CD4-positive, alpha-beta T cell treated with Interleukin-10 for 1 hour (primary cell): Measurements from ENCODE around the gene DZIP3.

ENCODE experiments used
- DNase-seq: peaks from one replicate; pipeline ENCODE4 v3.0.0-alpha.2; 2020

DZIP3 gene, protein sequence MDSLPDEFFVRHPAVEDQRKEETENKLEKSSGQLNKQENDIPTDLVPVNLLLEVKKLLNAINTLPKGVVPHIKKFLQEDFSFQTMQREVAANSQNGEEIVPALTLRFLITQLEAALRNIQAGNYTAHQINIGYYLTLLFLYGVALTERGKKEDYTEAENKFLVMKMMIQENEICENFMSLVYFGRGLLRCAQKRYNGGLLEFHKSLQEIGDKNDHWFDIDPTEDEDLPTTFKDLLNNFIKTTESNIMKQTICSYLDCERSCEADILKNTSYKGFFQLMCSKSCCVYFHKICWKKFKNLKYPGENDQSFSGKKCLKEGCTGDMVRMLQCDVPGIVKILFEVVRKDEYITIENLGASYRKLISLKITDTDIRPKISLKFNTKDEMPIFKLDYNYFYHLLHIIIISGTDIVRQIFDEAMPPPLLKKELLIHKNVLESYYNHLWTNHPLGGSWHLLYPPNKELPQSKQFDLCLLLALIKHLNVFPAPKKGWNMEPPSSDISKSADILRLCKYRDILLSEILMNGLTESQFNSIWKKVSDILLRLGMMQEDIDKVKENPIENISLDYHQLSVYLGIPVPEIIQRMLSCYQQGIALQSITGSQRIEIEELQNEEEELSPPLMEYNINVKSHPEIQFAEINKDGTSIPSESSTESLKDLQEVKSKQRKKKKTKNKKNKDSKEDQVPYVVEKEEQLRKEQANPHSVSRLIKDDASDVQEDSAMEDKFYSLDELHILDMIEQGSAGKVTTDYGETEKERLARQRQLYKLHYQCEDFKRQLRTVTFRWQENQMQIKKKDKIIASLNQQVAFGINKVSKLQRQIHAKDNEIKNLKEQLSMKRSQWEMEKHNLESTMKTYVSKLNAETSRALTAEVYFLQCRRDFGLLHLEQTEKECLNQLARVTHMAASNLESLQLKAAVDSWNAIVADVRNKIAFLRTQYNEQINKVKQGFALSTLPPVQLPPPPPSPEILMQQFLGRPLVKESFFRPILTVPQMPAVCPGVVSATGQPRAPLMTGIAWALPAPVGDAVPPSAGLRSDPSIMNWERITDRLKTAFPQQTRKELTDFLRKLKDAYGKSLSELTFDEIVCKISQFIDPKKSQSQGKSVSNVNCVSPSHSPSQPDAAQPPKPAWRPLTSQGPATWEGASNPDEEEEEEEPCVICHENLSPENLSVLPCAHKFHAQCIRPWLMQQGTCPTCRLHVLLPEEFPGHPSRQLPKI

DNA sequence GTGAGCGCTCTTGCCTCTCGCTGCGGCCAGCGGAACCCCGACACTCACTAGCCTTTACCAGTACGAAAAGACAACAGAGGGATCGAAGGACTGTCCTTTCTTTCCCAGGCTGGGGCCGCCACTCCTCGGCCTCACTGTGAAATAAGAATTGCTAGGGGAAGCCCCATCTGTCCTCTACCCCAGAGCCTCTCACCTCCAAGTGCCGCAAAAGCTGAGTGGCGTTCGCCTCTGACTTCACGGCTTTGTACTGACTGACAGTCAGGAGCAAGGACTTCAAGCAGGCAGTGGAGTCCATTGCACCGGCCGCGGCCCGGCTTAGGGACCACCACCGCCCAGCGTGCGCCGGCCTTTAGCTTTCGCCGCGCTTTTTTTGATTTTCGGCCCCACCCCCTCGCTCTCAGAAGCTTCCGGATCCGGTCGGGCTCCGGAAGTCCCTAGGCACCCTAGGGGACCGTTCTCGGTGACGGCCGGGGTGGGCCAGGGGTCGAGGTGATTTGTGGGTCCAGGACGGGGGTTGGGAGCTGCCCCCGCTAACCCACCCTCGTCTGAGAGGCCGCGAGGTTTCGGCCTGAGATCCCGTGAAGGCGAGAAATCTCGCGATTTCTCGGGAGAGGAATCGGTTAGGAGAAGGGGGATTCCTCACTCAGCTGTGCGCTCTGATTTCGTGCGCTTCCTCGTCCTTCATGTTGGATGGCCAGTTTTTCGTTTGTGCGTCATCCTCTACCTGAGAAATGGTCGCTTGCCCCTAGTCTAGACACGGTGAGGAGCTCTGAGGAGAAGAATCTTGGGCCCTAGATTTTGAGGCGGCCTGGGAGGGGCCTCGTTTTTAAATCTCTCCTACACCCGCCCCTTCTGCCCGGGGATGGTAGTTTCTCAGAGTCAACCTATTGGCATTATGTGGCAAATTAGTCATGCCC is at the start of gene DZIP3, which contains the start of gene CIP2A:
TSS of gene DZIP3 (plus strand) at position 642 of the 917 bp plus-strand sequence. CDS start 15,685 bp downstream, outside the sequence.
TSS of gene CIP2A (minus strand) at position 358 of the 917 bp plus-strand sequence. CDS start at position 295, 63 bp downstream.
- peak; percentile 88 for DNase-seq

DNA sequence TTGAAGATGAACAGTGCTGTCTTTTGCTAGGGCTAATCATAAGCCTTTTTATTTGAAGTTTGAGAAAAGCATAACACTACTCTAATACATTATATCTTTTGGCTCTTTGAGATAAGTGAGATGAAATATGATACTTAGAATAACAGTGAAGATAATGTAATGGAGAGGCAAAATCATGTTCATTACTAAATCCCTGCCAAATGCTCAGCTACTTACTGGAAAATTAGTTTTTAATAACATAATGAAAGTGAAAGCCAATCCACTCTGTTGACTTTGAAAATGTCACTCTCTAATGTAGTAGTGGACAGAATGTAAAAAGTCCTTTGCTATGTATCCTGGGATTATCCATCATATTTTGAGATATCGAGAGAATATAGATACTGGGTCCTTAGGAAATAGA is 43.3 kb upstream of the DZIP3 start:
- peak; percentile 15 for DNase-seq

DNA sequence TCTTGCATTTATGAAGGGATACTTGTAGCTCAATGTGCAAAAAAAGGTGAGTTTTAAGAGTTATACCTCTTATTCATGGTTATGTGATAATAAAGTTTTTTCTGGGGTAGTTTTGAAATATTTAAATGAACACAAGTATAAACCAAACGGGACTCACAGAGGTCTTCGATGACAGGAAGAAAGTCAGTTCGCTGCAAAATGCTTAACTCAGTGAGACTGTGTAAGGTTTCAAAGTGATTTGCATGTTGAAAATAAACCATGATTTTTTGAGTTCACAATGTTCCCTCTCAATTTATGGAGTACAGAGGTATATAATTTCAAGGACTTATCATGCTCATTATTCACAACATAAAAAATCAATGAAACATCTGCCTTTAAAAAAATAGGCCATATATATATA is 42.8 kb upstream of the DZIP3 start:
- no peak for DNase-seq

DNA sequence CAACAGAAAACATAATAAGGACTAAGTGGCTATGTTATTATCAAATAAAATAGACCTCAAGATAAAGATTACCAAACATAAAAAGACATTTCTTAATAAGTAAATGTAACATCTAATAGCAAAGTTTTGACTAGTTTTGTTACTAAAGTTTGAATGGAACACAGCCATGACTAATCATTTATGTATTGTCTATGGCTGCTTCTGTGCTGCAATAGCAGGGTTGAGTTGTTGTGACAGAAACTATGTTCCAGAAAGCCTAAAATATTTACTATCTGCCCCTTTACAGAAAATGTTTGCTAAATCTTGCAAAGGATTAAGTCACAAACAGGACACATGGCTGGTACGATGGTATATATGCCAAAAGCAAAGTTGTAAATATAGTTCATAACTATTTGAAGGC is 41.2 kb upstream of the DZIP3 start:
- DNase-seq = no peak

DNA sequence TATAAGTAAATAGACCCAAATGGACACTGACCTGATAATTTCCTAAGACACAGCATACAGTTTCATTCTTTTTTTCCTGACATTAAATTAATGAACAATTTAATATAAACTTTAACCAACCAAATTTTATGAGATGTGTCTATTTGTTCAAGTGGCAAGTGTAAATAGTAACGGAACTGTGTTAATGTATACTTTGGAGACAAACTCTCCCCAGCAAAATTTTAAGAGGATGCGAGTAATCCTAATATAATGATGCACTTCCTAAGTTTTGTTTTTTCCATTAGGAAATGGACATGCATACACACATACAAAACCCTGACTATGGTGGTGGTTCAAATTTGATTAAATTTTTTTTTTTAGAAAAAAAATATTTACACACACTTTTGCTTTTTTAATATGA is 40.6 kb upstream of the DZIP3 start:
- DNase-seq = no peak

DNA sequence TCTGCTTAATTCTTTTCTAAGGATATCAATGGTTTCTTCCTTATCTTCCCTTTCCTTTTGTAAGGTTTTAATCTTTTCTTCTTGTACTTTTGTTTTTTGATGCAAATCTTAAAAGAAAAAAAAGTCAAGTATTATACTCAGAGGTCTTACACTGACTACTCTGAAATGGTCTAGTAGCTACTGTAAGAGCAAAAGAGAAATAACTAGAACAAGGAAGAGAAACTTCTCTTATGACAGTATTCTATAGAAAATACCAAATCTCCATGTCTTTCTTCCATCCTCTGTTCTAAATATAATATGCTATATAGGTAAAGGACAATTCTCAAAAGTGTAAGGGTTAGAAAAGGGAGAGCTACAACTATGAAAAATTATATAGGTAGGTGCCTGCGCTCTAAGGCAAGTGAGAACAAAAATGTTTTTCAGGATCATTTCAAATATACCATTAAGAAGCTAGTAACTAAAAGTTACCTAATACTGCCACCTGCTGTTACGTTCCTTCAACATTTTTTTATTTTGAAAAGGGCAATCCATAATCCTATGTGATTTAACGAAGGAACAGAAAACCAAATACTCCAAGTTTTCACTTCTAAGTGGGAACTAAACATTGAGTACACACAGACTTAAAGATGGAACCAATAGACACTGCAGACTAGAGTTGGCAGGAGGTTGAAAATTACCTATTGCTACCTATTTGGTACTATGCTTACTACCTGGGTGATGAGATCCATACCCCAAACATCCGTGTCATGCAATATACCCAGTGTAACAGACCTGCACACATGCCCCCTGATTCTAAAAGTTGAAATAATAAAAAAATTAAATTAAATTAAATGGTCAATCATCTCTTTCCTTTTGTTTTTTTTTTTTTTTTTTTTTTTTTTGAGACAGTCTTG is 37.0 kb upstream of the DZIP3 start:
- DNase-seq = peak; percentile 61

DNA sequence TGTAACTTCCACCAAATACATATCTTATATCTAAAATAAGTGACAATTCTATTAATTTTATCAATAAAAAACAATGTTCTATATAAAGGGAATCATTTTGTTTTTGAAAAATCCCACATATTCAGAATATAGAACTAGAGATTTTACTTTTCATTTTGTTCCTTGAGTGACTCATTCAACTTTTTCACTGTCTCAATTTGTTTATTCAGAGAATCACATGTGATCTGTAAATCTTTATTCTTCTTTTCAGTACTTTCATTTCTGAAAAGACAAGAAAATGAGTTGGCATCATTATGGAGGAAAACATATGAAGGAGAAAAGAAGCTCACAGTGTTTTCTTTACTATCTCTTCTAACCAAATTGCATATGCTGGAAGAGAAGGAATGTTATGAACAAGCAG is 35.3 kb upstream of the DZIP3 start:
- DNase-seq = no peak

DNA sequence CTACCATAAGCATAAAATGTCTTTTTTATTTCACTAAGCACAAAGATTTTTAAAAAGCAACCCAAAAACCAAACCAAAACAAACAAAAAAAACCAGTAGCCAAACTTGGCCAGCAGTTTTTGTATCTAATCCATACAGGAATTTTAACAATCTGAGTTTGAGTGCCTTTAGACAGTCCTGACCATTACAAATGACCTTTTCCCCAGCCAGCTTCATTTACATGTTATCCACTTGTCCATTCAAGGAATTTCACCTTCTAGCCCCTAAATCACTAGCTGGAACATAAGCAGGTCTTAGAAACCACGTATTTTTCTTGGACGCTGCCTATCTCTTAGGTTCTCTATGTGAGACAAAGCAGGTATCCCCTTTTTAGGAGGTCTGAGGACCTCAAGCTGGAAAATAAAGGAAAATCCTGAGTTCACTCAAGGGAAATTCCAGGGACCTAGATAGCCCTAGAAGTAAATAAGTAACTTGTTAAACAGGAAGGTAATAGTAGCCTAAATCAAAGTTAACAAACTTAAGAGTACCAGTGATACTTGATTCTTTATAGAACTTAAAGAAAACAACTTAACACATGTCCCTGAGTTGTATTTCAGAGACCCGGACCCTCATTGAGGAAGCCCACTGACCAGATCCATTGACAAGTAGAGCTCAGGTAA is 34.5 kb upstream of the DZIP3 start:
- DNase-seq = no peak

DNA sequence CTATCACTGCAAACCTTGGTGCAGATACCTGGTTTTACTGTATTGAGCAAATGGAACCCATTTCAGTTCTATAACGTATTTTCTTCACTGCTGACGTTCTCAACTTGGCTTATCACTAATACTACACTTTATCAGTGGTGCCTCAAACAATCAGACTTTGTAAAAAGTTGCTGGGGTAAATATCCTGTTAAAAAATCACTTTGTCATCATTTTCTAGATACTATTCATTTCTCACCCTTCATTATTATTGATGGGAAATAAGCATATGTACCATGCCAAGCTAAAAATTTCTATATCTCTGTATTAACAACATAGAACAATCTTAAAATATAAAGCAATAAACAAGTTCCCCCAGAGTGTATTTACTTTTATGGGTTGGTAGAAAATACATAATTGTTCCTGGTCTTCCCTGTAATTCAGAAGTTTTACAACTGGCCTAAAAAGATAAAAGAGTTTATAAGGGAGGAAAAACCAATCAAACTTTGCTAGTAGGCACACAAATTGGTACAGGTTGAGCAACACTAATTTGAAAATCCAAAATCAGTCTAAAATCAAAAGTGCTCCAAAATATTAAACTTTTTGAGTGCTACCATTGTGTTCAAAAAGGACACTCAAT is 33.4 kb upstream of the DZIP3 start:
- no peak for DNase-seq

DNA sequence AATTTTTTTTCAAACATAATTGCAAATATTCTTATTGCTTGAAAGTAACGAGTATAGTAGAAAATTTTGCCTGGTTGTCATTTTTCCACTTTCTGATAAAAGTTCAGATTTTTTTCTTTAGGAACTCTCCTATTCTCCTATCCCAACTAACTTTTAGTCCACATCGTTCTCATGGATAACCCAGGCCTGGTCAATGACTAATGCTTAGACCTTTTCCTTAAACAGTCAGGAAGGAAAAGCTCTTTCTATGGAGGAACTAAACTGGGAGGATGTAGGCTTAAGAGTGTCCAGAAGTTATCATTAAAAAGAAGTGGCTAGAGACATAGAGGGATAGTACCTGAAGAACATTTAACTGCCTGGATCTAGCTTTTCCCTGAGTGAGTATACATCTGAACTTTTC is 27.0 kb upstream of the DZIP3 start:
- no peak for DNase-seq

DNA sequence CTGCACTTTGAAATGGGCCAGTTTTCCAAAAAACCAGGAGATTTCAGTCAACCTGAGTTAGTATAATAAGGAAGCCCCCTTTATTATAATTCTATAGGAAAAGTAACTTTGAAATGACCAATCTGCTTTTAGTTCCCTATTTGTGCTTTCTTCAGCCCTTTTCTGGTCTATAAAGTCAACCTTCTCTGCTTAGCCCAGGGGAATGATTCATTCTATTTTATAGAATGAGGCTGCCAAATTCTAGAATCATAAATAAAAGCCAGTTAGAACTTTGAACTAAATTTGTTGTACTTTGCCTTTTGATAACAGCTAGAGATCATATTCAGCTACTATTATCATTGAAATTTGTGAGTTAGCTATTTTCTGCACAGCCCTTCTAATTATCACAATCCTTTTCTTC is 25.0 kb upstream of the DZIP3 start:
- no peak for DNase-seq

DNA sequence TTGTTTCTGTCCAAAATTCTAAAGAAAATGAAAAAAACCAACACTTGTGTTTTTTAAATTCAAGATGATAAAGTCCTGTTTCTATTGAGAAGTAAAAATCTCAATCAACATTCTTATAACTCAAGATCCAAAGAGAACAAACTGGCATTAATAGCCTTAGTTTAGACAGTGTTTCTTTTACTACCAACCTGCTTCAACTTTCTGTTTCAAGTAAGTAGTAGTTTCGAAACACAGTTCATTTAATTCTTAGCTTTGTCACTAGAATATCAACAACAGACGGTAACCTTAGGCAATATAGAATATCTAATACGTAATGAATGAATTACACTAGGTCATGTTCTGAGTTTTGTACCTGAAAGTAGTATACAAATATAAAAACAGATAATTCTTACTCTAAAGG is 24.0 kb upstream of the DZIP3 start:
- no peak for DNase-seq

DNA sequence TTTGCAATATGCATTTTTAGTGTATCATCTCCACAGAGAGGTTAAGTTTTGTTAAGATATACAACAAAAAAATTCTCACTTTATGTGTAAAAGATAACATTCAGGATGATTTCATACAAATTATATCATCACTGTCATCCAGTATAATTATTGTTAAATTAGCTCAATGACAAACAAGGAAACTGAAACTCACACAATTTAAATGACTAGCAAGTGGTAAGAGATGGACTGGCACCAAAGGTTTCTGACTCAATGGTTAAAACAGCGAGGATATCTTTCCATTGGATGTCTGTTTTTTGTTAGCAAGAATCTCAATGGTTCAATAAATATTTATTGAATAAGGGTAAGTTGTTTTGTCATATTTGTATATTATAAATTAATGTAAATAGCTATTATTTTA is 22.9 kb upstream of the DZIP3 start:
- no peak for DNase-seq

DNA sequence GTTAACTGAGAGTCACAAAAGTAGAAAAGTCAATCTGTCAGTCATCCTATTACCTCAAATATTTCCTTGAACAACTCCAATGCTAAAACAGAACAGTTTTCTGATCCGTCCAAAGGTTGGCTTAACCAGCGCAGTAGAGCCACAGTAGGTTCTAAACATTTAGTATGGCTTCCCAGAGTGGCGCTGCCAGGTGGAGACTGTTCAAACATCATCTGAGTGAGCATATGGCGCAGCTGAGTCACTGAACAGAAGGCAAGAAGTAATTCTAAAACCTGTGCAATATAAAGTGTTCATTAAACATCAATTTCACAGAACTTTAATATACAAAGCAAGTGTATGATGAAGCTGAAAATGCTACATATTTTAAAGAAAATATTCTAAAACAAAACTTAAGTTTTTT is 20.2 kb upstream of the DZIP3 start:
- no peak for DNase-seq

DNA sequence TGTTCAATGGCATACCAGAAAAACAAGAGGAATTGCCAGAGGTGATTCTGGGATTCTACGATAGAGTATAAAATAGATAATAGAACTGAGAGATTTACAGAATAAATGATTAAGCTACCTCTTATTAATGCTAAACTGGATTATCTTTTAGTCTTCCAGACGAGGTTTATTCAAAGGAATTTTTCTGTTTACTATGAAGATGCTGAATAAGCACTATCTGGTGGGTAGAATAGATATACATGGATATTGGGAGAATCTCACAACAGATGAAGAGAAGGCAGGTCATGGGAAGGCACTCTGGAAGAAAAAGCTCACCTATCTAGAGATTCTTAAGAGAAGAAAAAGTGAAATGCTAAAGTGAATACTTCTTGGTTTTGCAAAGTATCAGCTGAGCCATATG is 11.5 kb upstream of the DZIP3 start:
- no peak for DNase-seq

DNA sequence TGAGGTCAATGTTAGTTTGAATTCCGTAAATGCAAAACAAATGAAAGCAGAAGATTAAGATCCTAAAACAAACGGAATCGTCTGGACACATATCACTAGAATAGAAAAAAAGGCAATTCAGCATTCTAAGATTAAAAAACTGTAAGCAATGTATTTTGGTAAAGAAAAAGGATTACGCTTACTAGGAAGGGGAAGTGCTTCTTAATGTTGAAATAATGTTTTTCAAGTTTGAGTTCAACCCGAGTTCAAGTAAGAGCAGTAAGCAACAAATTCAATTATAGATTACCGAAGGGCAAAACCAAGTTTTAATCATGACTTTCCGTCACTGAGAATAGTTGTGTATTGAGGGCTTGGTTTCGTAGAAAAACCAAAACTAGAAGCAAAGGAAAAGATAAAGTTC is 921 bp upstream of the DZIP3 start:
- DNase-seq = no peak

DNA sequence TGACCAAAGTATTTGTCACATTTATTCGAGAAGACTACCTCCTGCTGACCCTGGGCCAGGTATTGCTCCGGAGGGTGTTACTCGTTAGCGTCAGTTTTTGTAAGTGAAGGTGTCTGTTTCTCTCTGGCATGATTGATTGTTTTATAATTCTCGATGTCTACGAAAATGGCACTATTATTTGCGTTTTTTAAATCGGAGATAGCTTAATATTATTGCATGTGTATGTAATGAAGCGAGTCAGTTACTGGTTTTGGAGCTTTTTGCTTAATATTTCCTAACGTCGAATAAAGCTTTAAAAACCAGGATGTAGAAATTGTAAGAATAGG is 439 bp downstream of the DZIP3 start:
- no peak for DNase-seq

DNA sequence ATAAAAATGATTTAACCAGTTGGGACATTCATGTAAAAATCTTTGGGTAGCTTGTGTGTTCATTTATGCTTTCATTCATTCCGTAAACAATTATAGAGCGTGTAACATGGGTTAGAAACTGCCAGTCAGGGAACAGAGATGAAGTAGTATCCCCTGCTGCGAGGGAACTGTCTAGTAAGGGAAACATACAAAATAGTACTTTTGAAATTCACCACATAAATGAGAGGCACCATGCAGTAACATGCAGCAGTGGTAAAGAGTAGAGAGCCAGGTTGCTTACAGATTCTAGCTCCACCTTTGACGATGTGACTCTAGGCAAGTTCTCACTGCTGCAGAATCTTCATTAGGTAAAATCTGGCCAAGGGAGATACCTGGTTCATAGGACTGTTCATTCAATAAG is 938 bp downstream of the DZIP3 start:
- DNase-seq = peak; percentile 29

DNA sequence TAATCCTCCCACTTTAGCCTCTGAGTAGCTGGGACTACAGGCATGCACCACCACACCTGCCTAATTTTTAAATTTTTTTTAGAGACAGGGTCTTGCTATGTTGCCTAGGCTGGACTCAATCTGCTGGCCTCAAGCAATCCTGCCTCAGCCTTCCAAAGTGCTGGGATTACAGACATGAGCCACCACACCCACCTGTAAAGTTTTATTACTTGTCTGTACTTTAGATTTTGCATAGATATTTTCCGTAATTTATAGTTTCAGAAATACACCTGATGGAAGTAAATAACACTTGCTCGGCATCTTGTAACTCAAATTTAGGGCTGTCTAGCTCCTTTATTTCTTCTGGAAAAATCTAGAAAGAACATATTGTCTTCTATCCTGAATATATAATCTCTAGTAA is 5.8 kb downstream of the DZIP3 start:
- no peak for DNase-seq

DNA sequence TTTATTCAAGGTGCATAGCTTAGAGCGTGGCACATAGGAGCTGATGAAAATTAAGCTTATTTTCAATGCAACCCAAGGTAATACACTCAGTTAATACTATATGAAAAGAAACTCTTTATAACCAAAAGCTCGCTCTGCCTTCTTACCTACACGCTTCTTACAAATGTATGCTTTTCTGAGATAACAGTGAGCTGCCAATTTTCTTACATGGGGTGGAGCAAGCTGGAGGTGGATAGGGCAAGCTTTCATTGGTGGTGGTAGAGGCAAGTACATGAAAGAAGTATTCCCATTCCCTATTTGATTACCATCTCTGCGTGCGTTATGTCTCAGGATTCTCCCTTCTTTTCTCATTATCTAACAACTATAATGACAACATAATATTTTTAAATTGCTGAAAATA is 8.9 kb downstream of the DZIP3 start:
- DNase-seq = no peak
